ENCODE results near the gene EIF2S3. TPM values are rescaled to one million over a fixed set of nuclear protein-coding genes. Genes with fewer than 3 reads are reported as not detected.

EIF2S3 gene
- total and polyA plus RNA-seq, 2 of the 8 experiments (the other 6 are each of a cell fraction or from before 2014, with no cell fraction given) = 65.5 to 259 TPM

- Histone ChIP-seq H3K14ac (ENCODE audit: insufficient read length) (no peak overlapping the region), H3K9me3 (ENCODE audit: insufficient read depth in 2 of 2, low read depth in 1 of 2, low read length in 1 of 2) (no peaks in the 10 kb centered on the region), H3K4me2 (ENCODE audit: insufficient read depth in 1 of 2, low read depth in 2 of 2, low read length in 2 of 2) (no peak overlapping the region), H3K79me1 (ENCODE audit: low read depth, low read length) (no peaks in the 10 kb centered on the region), H4K91ac (replicated peaks; ENCODE audit: insufficient read length, low read length) (no peak overlapping the region), H4K5ac (ENCODE audit: insufficient read length, low read depth, low read length) (no peak overlapping the region), H2BK12ac (ENCODE audit: low read depth, low read length) (no peak overlapping the region), H3K23me2 (ENCODE audit: low read depth, low read length) (no peaks in the 10 kb centered on the region), H3K79me2 (ENCODE audit: control insufficient read depth in 1 of 2, insufficient read depth in 2 of 2, low read length in 2 of 2) (no peaks in the 10 kb centered on the region), H2AFZ (ENCODE audit: low read length) (no peak overlapping the region), H3K36me3 (ENCODE audit: control insufficient read depth in 2 of 4, insufficient read depth in 4 of 4, low read length in 3 of 4) (no peaks in the 10 kb centered on the region), H3K56ac (replicated peaks; ENCODE audit: insufficient read length, low read depth, low read length) (no peak overlapping the region), H3K4me1 (replicated peaks in 1 of 4; ENCODE audit: control insufficient read depth in 3 of 4, insufficient read depth in 4 of 4, low read length in 3 of 4) (no peaks in the 10 kb centered on the region), H2BK15ac (ENCODE audit: low read length) (no peak overlapping the region), H3K27ac (ENCODE audit: low read depth, low read length) (no peak overlapping the region), H3K27me3 (replicated peaks in 1 of 4; ENCODE audit: control insufficient read depth in 3 of 4, extremely low read depth in 1 of 4, insufficient read depth in 3 of 4, low read length in 3 of 4) (peaks cover 0 to 3% (median 0%) of the 10 kb centered on the region in 4 experiments; a peak in 2 of 7 replicates), H3K9ac (replicated peaks in 1 of 4; ENCODE audit: extremely low read depth in 1 of 4, low read depth in 3 of 4, low read length in 3 of 4) (no peak overlapping the region), H2AK5ac (ENCODE audit: low read depth, low read length) (no peak overlapping the region), H3K23ac (ENCODE audit: insufficient read length) (no peak overlapping the region), H4K8ac (ENCODE audit: extremely low read depth, insufficient read depth, low read length) (no peak overlapping the region), H2BK20ac (ENCODE audit: low read length) (no peak overlapping the region), H3K4ac (replicated peaks; ENCODE audit: insufficient read length, low read depth, low read length) (no peak overlapping the region), H3K18ac (ENCODE audit: extremely low read depth, low read length) (no peak overlapping the region), H2BK120ac (replicated peaks; ENCODE audit: low read depth, low read length) (no peak overlapping the region), H3K4me3 (ENCODE audit: extremely low read depth in 1 of 4, insufficient read depth in 2 of 4, low read depth in 3 of 4, low read length in 4 of 4) (no peak overlapping the region), H2BK5ac (ENCODE audit: low read depth, low read length) (no peak overlapping the region), H4K20me1 (replicated peaks in 1 of 2; ENCODE audit: control insufficient read depth in 1 of 2, insufficient read depth in 2 of 2, low read length in 2 of 2) (no peaks in the 10 kb centered on the region)
- CTCF ChIA-PET (ENCODE audit: partially characterized antibody) = no interaction called here
- POLR2A ChIA-PET (ENCODE audit: partially characterized antibody) = no interaction called here
- WGBS, 2 experiments (ENCODE audit: extremely low coverage in 1 of 2, insufficient coverage in 1 of 2, insufficient read length in 1 of 2, insufficient replicate concordance in 2 of 2, low coverage in 1 of 2, low lambda C conversion rate in 2 of 2, missing lambda C conversion rate in 1 of 2) = 82% methylated on average over 4 of the region's 5 CpGs; no CpG with 5 or more reads in 1 of the 2 experiments
- FAIRE-seq (no peak), DNase-seq (ENCODE audit: low read depth in 1 of 2, low spot score in 2 of 2) (no peak)
- TF ChIP-seq CTCF (IDR thresholded peaks at IDR 0.05; ENCODE audit: control extremely low read depth in 1 of 3, insufficient read depth in 1 of 3, low read depth in 1 of 3, low read length in 3 of 3) = no peak
- TF ChIP-seq SP1 (IDR thresholded peaks at IDR 0.05; ENCODE audit: low read depth, low read length) = no peak
- no peak for TF ChIP-seq MAFK (IDR thresholded peaks at IDR 0.05; ENCODE audit: low read depth, low read length)
- no peak for TF ChIP-seq POLR2AphosphoS5 (IDR thresholded peaks at IDR 0.05; ENCODE audit: low read depth, low read length)
- TF ChIP-seq NANOG (IDR thresholded peaks at IDR 0.05; ENCODE audit: insufficient read depth, low read depth, low read length, poor library complexity, severe bottlenecking) = no peak
- TF ChIP-seq USF2 (IDR thresholded peaks at IDR 0.05; ENCODE audit: low read length) = no peak
- no peak for TF ChIP-seq SP2 (IDR thresholded peaks at IDR 0.05; ENCODE audit: low read length)
Measured at GRCh38 chrX:24034485-24034884, 20.3 kb upstream of the EIF2S3 start.

All from H1 (cell line).